ENCODE results near the gene KRTAP4-6.

GRCh38 chr17:41107941-41108450 is 32.3 kb downstream of the KRTAP4-6 start:
- TF ChIP-seq, protein P1, sequence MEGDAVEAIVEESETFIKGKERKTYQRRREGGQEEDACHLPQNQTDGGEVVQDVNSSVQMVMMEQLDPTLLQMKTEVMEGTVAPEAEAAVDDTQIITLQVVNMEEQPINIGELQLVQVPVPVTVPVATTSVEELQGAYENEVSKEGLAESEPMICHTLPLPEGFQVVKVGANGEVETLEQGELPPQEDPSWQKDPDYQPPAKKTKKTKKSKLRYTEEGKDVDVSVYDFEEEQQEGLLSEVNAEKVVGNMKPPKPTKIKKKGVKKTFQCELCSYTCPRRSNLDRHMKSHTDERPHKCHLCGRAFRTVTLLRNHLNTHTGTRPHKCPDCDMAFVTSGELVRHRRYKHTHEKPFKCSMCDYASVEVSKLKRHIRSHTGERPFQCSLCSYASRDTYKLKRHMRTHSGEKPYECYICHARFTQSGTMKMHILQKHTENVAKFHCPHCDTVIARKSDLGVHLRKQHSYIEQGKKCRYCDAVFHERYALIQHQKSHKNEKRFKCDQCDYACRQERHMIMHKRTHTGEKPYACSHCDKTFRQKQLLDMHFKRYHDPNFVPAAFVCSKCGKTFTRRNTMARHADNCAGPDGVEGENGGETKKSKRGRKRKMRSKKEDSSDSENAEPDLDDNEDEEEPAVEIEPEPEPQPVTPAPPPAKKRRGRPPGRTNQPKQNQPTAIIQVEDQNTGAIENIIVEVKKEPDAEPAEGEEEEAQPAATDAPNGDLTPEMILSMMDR (IDR thresholded peaks at IDR 0.05): no peak
- no peak for TF ChIP-seq POLR2A (IDR thresholded peaks at IDR 0.05)
